Activated CD8-positive, alpha-beta memory T cell treated with anti-CD3 and anti-CD28 coated beads, Interleukin-2, amount 10 ng/mL, durations not matched to agents 7 days and 5 days (primary cell): ENCODE data around the gene AK5. TPM values are rescaled to one million over a fixed set of nuclear protein-coding genes. Genes with fewer than 3 reads are reported as not detected.

ENCODE experiments used
- ATAC-seq: fragments of 150-1000 bp; cut with Tn5 transposase; one replicate; pipeline ENCODE4 v1.10.0; 2021; ENCODE audit warnings: moderate library complexity
- CTCF ChIA-PET: fragments of 350-600 bp; sonication (Branson Sonifier 250); formaldehyde crosslinking; loops from one replicate; lab custom pipeline; 2021; ENCODE audit warnings: antibody characterized with exemption; lab: Charles Lee
- DNase-seq: peaks from one replicate; pipeline ENCODE4 v3.0.0-alpha.2; 2020
- H3K27ac Mint-ChIP-seq: one replicate; pipeline ENCODE4 v1.8.0; 2021; ENCODE audit warnings: mild to moderate bottlenecking, mixed read lengths
- H3K27me3 Mint-ChIP-seq: one replicate; pipeline ENCODE4 v1.8.0; 2021; ENCODE audit warnings: mixed read lengths
- H3K36me3 Mint-ChIP-seq: one replicate; pipeline ENCODE4 v1.8.0; 2021; ENCODE audit warnings: mild to moderate bottlenecking, mixed read lengths
- H3K4me1 Mint-ChIP-seq: one replicate; pipeline ENCODE4 v1.8.0; 2021; ENCODE audit warnings: mixed read lengths
- H3K4me3 Mint-ChIP-seq: one replicate; pipeline ENCODE4 v1.8.0; 2021; ENCODE audit warnings: mild to moderate bottlenecking, moderate library complexity, mixed read lengths
- H3K9me3 Mint-ChIP-seq: one replicate; pipeline ENCODE4 v1.8.0; 2022; ENCODE audit warnings: low read depth, mixed read lengths
- total RNA-seq, 2 experiments: library from RNA; stranded (reverse); gene quantifications; one replicate each; pipeline ENCODE4 v1.2.3, GENCODE V29; 2021

The AK5 gene
- total RNA-seq, 2 experiments from 2014 or later: not detected

- H3K27me3 Mint-ChIP-seq: peaks cover 2% of the 10 kb centered on the region
- no peaks in the 10 kb centered on the region for H3K36me3 Mint-ChIP-seq
- no peaks in the 10 kb centered on the region for H3K4me1 Mint-ChIP-seq
- no peaks in the 10 kb centered on the region for H3K9me3 Mint-ChIP-seq
- CTCF ChIA-PET: no interaction called here
- no peak for ATAC-seq
- no peak for DNase-seq
- no peak overlapping the region for H3K27ac Mint-ChIP-seq
- H3K4me3 Mint-ChIP-seq: no peak overlapping the region
Measured at GRCh38 chr1:77467741-77468140, 185.9 kb downstream of the AK5 start.

GRCh38 chr1:77468257-77468948 lies 186.6 kb downstream of the AK5 start:
- peaks cover 2% of the 10 kb centered on the region for H3K27me3 Mint-ChIP-seq
- H3K36me3 Mint-ChIP-seq: no peaks in the 10 kb centered on the region

GRCh38 chr1:77468949-77469710 lies 187.3 kb downstream of the AK5 start:
- Mint-ChIP-seq H3K4me1 (no peaks in the 10 kb centered on the region), H3K27me3 (peaks cover 2% of the 10 kb centered on the region), H3K36me3 (no peaks in the 10 kb centered on the region), H3K27ac (no peak overlapping the region), H3K9me3 (no peaks in the 10 kb centered on the region), H3K4me3 (no peak overlapping the region)
- ATAC-seq (no peak), DNase-seq (no peak)
- CTCF ChIA-PET: no interaction called here

More at GRCh38 chr1:77468257-77468948, 186.6 kb downstream of the AK5 start:
- ATAC-seq: no peak
- DNase-seq: no peak
- CTCF ChIA-PET: no interaction called here
- H3K4me3 Mint-ChIP-seq: no peak overlapping the region
- H3K4me1 Mint-ChIP-seq: no peaks in the 10 kb centered on the region
- no peaks in the 10 kb centered on the region for H3K9me3 Mint-ChIP-seq
- no peak overlapping the region for H3K27ac Mint-ChIP-seq

GRCh38 chr1:77471691-77472090 lies 189.9 kb downstream of the AK5 start:
- no peaks in the 10 kb centered on the region for H3K4me1 Mint-ChIP-seq
- H3K4me3 Mint-ChIP-seq: no peak overlapping the region
- H3K27me3 Mint-ChIP-seq: no peaks in the 10 kb centered on the region
- no peaks in the 10 kb centered on the region for H3K9me3 Mint-ChIP-seq
- H3K27ac Mint-ChIP-seq: no peak overlapping the region
- no peaks in the 10 kb centered on the region for H3K36me3 Mint-ChIP-seq
- CTCF ChIA-PET: no interaction called here
- ATAC-seq (no peak), DNase-seq (no peak)

GRCh38 chr1:77473690-77474089 lies 191.9 kb downstream of the AK5 start:
- CTCF ChIA-PET: interaction anchor here (0.9 kb wide), 1 partner anchor 12 kb away, joined by 3 read pairs; no protein-coding TSS in a partner anchor
- H3K4me3 Mint-ChIP-seq: no peak overlapping the region
- H3K9me3 Mint-ChIP-seq: no peaks in the 10 kb centered on the region
- DNase-seq (no peak), ATAC-seq (no peak)
- no peaks in the 10 kb centered on the region for H3K4me1 Mint-ChIP-seq
- peaks cover 3% of the 10 kb centered on the region for H3K27me3 Mint-ChIP-seq
- H3K36me3 Mint-ChIP-seq: no peaks in the 10 kb centered on the region
- no peak overlapping the region for H3K27ac Mint-ChIP-seq

- CTCF ChIA-PET: no interaction called here
- ATAC-seq: no peak
- peaks cover 3% of the 10 kb centered on the region for H3K27me3 Mint-ChIP-seq
Measured at GRCh38 chr1:77475641-77476040, 193.8 kb downstream of the AK5 start.

GRCh38 chr1:77476475-77476874 lies 194.7 kb downstream of the AK5 start:
- H3K9me3 Mint-ChIP-seq: no peaks in the 10 kb centered on the region
- no peak for ATAC-seq
- H3K27me3 Mint-ChIP-seq: peaks cover 3% of the 10 kb centered on the region
- no peaks in the 10 kb centered on the region for H3K36me3 Mint-ChIP-seq
- H3K4me1 Mint-ChIP-seq: no peaks in the 10 kb centered on the region
- H3K4me3 Mint-ChIP-seq: no peak overlapping the region
- H3K27ac Mint-ChIP-seq: no peak overlapping the region
- CTCF ChIA-PET: no interaction called here
- no peak for DNase-seq

More at GRCh38 chr1:77475641-77476040, 193.8 kb downstream of the AK5 start:
- DNase-seq: no peak
- Mint-ChIP-seq H3K4me1 (no peaks in the 10 kb centered on the region), H3K4me3 (no peak overlapping the region), H3K36me3 (no peaks in the 10 kb centered on the region), H3K27ac (no peak overlapping the region), H3K9me3 (no peaks in the 10 kb centered on the region)

- Mint-ChIP-seq H3K4me3 (no peak overlapping the region), H3K9me3 (no peaks in the 10 kb centered on the region), H3K4me1 (no peaks in the 10 kb centered on the region), H3K27me3 (no peaks in the 10 kb centered on the region), H3K27ac (no peak overlapping the region), H3K36me3 (no peaks in the 10 kb centered on the region)
- ATAC-seq: no peak
- no peak for DNase-seq
- CTCF ChIA-PET: no interaction called here
Measured at GRCh38 chr1:77484334-77484733, 202.5 kb downstream of the AK5 start.

GRCh38 chr1:77484926-77485325 lies 203.1 kb downstream of the AK5 start:
- no peak overlapping the region for H3K27ac Mint-ChIP-seq
- no peaks in the 10 kb centered on the region for H3K4me1 Mint-ChIP-seq
- ATAC-seq: no peak
- CTCF ChIA-PET: no interaction called here
- no peak for DNase-seq
- H3K36me3 Mint-ChIP-seq: no peaks in the 10 kb centered on the region
- H3K4me3 Mint-ChIP-seq: no peak overlapping the region
- H3K9me3 Mint-ChIP-seq: no peaks in the 10 kb centered on the region
- H3K27me3 Mint-ChIP-seq: no peaks in the 10 kb centered on the region

GRCh38 chr1:77487631-77488030 lies 205.8 kb downstream of the AK5 start:
- no peaks in the 10 kb centered on the region for H3K27me3 Mint-ChIP-seq
- no peaks in the 10 kb centered on the region for H3K4me1 Mint-ChIP-seq
- ATAC-seq (no peak), DNase-seq (no peak)
- no peaks in the 10 kb centered on the region for H3K36me3 Mint-ChIP-seq
- no peaks in the 10 kb centered on the region for H3K9me3 Mint-ChIP-seq
- H3K27ac Mint-ChIP-seq: no peak overlapping the region
- no peak overlapping the region for H3K4me3 Mint-ChIP-seq
- CTCF ChIA-PET: no interaction called here

- Mint-ChIP-seq H3K27ac (no peak overlapping the region), H3K4me3 (no peak overlapping the region), H3K27me3 (no peaks in the 10 kb centered on the region), H3K4me1 (no peaks in the 10 kb centered on the region), H3K9me3 (no peaks in the 10 kb centered on the region), H3K36me3 (no peaks in the 10 kb centered on the region)
- ATAC-seq: no peak
- DNase-seq: no peak
- CTCF ChIA-PET: no interaction called here
Measured at GRCh38 chr1:77489910-77490309, 208.1 kb downstream of the AK5 start.

GRCh38 chr1:77494026-77494425 lies 212.2 kb downstream of the AK5 start:
- DNase-seq (no peak), ATAC-seq (no peak)
- CTCF ChIA-PET: no interaction called here
- Mint-ChIP-seq H3K27ac (no peak overlapping the region), H3K27me3 (no peaks in the 10 kb centered on the region), H3K4me3 (no peak overlapping the region), H3K9me3 (no peaks in the 10 kb centered on the region), H3K36me3 (no peaks in the 10 kb centered on the region), H3K4me1 (no peaks in the 10 kb centered on the region)

- Mint-ChIP-seq H3K4me3 (no peak overlapping the region), H3K36me3 (no peaks in the 10 kb centered on the region), H3K9me3 (no peaks in the 10 kb centered on the region), H3K27ac (no peak overlapping the region), H3K27me3 (peaks cover 1% of the 10 kb centered on the region), H3K4me1 (no peaks in the 10 kb centered on the region)
- CTCF ChIA-PET: no interaction called here
- no peak for DNase-seq
- no peak for ATAC-seq
Measured at GRCh38 chr1:77498918-77499317, 217.1 kb downstream of the AK5 start.

- ATAC-seq (no peak), DNase-seq (no peak)
- H3K36me3 Mint-ChIP-seq: no peaks in the 10 kb centered on the region
- peaks cover 3% of the 10 kb centered on the region for H3K27me3 Mint-ChIP-seq
- H3K9me3 Mint-ChIP-seq: no peaks in the 10 kb centered on the region
- CTCF ChIA-PET: no interaction called here
- no peaks in the 10 kb centered on the region for H3K4me1 Mint-ChIP-seq
- H3K4me3 Mint-ChIP-seq: no peak overlapping the region
- no peak overlapping the region for H3K27ac Mint-ChIP-seq
Measured at GRCh38 chr1:77499466-77499865, 217.6 kb downstream of the AK5 start.
